GM12875 (cell line): ENCODE results near the gene CTDSP1.
A peak's percentile ranks its signal among the peaks of the same experiment; 100 is the strongest.

ENCODE experiments used
- H3K4me3 ChIP-seq: one replicate; pipeline ENCODE4 v1.5.1; 2011; ENCODE audit warnings: low read depth, low read length, control low read depth
- TF ChIP-seq, protein P1 (sequence below): IDR thresholded peaks from 2 replicates; pipeline ENCODE4 v1.5.1; 2011; ENCODE audit warnings: low read depth, mild to moderate bottlenecking, control low read depth, inconsistent platforms, low read length, moderate library complexity, borderline replicate concordance; ENCODE audit not compliant: insufficient read depth

Gene CTDSP1, protein sequence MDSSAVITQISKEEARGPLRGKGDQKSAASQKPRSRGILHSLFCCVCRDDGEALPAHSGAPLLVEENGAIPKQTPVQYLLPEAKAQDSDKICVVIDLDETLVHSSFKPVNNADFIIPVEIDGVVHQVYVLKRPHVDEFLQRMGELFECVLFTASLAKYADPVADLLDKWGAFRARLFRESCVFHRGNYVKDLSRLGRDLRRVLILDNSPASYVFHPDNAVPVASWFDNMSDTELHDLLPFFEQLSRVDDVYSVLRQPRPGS

DNA sequence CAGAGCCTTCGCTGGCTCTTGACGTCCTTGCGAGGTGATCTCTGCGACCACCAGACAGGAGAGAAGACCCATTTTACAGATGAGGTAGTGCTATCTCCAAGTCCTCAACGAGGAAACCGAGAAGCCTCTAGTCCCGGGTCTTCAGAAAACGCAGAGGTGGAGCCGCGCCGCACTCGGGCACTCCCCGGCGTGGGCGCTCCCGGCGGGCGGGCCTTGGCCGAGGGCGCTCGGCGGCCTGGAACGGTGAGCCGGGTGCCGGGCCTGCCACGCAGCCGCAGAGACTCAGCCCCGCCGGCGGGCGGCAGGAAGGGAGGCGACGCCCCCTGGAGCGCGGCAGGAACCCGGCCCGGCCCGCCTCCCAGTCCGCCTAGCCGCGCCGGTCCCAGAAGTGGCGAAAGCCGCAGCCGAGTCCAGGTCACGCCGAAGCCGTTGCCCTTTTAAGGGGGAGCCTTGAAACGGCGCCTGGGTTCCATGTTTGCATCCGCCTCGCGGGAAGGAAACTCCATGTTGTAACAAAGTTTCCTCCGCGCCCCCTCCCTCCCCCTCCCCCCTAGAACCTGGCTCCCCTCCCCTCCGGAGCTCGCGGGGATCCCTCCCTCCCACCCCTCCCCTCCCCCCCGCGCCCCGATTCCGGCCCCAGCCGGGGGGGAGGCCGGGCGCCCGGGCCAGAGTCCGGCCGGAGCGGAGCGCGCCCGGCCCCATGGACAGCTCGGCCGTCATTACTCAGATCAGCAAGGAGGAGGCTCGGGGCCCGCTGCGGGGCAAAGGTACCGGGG lies at the start of gene CTDSP1:
Gene CTDSP1, plus strand, starts transcription at position 478 of the 776 bp plus-strand sequence. Its CDS starts 223 bp downstream, at position 701.
- peak within 1 kb of the TSS; percentile 84 for H3K4me3 ChIP-seq
- TF ChIP-seq, protein P1, sequence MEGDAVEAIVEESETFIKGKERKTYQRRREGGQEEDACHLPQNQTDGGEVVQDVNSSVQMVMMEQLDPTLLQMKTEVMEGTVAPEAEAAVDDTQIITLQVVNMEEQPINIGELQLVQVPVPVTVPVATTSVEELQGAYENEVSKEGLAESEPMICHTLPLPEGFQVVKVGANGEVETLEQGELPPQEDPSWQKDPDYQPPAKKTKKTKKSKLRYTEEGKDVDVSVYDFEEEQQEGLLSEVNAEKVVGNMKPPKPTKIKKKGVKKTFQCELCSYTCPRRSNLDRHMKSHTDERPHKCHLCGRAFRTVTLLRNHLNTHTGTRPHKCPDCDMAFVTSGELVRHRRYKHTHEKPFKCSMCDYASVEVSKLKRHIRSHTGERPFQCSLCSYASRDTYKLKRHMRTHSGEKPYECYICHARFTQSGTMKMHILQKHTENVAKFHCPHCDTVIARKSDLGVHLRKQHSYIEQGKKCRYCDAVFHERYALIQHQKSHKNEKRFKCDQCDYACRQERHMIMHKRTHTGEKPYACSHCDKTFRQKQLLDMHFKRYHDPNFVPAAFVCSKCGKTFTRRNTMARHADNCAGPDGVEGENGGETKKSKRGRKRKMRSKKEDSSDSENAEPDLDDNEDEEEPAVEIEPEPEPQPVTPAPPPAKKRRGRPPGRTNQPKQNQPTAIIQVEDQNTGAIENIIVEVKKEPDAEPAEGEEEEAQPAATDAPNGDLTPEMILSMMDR: no peak

DNA sequence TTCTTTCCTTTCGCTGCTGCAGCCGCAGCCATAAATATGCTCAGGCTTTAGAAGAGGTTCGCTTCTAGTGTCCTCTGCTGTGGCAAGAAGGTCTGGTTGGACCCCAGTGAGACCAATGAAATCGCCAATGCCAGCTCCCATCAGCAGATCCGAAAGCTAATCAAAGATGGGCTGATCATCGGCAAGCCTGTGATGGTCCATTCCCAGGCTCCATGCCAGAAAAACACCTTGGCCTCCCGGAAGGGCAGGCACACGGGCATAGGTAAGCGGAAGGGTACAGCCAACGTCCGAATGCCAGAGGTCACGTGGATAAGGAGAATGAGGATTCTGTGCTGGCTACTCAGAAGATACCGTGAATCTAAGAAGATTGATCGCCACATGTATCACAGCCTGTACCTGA lies 45.6 kb upstream of the CTDSP1 start:
- H3K4me3 ChIP-seq: no peak overlapping the region
- TF ChIP-seq, protein P1: no peak

DNA sequence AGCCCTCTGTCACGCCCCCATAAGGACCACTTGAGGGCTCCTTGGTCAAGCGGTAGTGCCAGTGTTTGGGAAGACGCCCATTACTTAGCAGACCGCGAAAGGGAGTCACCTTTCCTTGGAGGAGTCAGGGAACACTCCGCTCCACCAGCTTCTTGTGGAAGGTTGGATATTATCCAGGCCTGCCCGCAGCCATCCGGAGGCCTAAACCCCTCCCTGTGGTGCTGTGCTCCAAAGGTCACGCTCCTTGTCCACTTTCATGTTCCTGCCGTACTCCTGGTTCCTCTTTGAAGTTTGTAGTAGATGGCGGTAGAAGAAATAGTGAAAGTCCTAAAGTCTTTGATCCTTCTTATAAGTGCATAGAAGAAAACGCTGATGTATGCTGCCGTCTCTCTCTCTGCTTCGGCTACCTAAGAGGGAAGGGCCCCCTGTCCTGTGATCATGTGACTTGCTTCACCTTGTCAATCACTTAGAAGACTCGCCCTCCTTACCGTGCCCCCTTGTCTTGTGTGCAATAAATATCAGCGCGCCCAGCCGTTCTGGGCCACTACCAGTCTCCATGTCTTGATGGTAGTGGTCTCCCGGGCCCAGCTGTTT lies 44.7 kb upstream of the CTDSP1 start:
- TF ChIP-seq, protein P1: no peak
- H3K4me3 ChIP-seq: no peak overlapping the region

DNA sequence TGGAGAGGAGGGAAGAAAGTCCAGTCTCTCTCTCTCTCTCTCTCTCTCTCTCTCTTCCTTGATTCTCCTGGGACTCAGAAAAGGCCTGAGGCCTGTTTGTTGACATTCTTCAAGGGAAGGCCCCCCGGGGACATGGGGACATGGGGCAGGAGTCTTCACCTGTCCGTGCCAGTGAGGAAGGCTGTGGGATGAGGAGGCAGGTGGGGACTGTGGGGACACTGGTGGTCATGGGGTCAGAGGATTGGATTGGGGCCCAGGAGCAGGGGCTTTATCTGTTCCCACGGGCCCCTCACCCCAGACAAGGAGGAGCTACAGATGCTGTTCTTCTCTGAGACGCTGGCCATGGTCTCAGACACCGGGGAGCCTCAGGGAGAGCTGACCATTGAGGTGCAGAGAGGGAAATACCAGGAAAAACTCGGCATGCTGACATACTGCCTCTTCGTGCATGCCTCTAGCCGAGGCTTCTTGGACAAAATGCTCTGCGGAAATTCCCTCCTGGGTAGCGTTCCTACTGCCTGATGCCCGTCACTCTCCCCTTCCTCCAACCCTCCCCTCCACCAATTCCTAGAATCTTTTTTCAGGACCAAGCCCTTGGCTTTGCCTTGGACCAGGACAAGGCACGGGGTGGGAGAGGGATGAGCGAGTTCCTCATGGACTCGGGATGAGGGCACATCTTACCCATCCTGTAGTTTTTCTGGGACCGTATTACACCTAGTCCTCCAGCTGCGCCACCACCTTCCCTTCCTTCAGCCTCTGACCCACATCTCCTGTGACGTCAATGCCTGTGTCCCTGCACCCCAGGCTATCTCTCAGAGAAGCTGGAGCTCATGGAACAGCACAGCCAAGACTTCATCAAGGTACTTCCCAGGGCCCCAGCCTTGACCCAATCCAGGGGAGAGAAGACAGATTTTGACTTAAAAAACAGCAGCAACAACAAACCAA lies 42.2 kb upstream of the CTDSP1 start:
- TF ChIP-seq, protein P1: no peak
- no peak overlapping the region for H3K4me3 ChIP-seq

DNA sequence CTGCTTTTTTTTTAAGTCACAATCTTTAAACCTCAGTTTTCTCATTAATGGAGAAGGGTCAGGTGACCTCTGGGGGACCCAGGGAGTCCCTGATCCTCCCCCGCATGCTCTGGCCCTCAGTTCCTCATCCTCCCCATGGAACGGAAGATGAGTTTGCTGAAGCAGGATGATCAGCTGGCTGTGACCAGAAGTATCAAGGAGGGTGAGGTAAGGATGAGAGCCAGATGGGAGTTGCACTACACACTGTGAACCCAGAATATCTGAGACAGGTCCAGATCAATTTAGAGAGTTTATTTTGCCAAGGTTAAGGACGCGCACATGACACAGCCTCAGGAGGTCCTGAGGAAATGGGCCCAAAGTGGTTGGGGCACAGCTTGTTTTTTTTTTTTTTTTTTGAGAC lies 39.2 kb upstream of the CTDSP1 start:
- TF ChIP-seq, protein P1: no peak
- no peak overlapping the region for H3K4me3 ChIP-seq

DNA sequence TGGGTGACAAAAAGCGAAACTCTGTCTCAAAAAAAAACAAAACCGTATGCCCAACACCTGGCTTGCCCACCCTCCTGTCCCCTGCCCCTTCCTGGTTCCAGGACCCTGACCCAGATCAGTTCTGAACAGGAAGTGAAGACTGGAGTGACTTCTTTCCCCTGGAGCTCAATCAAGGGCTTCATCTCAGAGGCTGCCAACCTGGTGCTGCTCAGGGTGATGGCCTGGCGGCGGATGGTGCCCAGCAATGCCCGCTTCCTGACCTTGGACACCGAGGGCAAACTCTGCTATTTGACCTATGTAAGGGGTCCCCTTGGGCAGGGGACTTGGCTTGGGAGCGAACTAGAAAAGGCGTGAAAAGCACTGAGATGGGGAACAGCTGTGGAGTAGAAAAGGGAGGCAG lies 37.1 kb upstream of the CTDSP1 start:
- TF ChIP-seq, protein P1: no peak

More for the DNA sequence above, 37.1 kb upstream of the CTDSP1 start:
- no peak overlapping the region for H3K4me3 ChIP-seq
